OCI-LY3 (cell line): ENCODE measurements around the gene HOXD8.
A peak's percentile ranks its signal among the peaks of the same experiment; 100 is the strongest.

Experiments used
- H2AFZ ChIP-seq: fragments of 200-600, 300-600 bp; shearing (Covaris generic); 2 replicates; pipeline ENCODE4 v1.6.0; 2014; ENCODE audit warnings: antibody characterized with exemption, low read depth, low read length
- H3K27ac ChIP-seq: fragments of 200-600, 300-600 bp; sonication (generic); 2 replicates; pipeline ENCODE4 v1.5.1; 2014; ENCODE audit warnings: mild to moderate bottlenecking, low read length, moderate library complexity, mixed read lengths
- H3K27me3 ChIP-seq: fragments of 200-600, 300-600 bp; sonication (generic); 2 replicates; pipeline ENCODE4 v1.6.1; 2014; ENCODE audit warnings: low read depth, low read length, mixed read lengths
- H3K36me3 ChIP-seq: fragments of 200-600, 300-600 bp; sonication (generic); replicated peaks from 2 replicates; pipeline ENCODE3; 2014; ENCODE audit warnings: low read depth, low read length, mixed read lengths
- H3K4me1 ChIP-seq: fragments of 300-600, 200-600 bp; sonication (generic); 2 replicates; pipeline ENCODE4 v1.6.1; 2014; ENCODE audit warnings: low read length, mixed read lengths
- H3K4me2 ChIP-seq: fragments of 200-600, 300-600 bp; sonication (generic); 2 replicates; pipeline ENCODE4 v1.6.1; 2014; ENCODE audit warnings: low read length, mixed read lengths
- H3K4me3 ChIP-seq: fragments of 300-600, 200-600 bp; sonication (generic); 2 replicates; pipeline ENCODE4 v1.5.1; 2014; ENCODE audit warnings: antibody characterized with exemption, mild to moderate bottlenecking, low read length, moderate library complexity
- H3K79me2 ChIP-seq: fragments of 300-600, 200-600 bp; shearing (Covaris generic); 2 replicates; pipeline ENCODE4 v1.6.1; 2014; ENCODE audit warnings: mild to moderate bottlenecking, low read length, mixed read lengths
- H3K9ac ChIP-seq: fragments of 300-600, 200-600 bp; shearing (Covaris generic); 2 replicates; pipeline ENCODE4 v1.6.0; 2014; ENCODE audit warnings: mild to moderate bottlenecking, low read length, moderate library complexity
- H3K9me3 ChIP-seq: fragments of 200-600, 300-600 bp; shearing (Covaris generic); 2 replicates; pipeline ENCODE4 v1.6.1; 2014; ENCODE audit warnings: low read length, mixed read lengths; ENCODE audit not compliant: insufficient read depth
- H4K20me1 ChIP-seq: fragments of 200-600, 300-600 bp; sonication (generic); 2 replicates; pipeline ENCODE4 v1.6.1; 2016; ENCODE audit warnings: low read length, mixed read lengths; ENCODE audit not compliant: insufficient read depth
- CTCF ChIP-seq: fragments of 200-600, 300-600 bp; sonication (generic); IDR thresholded peaks from 2 replicates; pipeline ENCODE4 v1.5.1; 2014; ENCODE audit warnings: antibody characterized with exemption, low read length, low read depth
- EZH2phosphoT487 ChIP-seq: fragments of 200-600 bp; shearing (Covaris generic); IDR thresholded peaks from 2 replicates; pipeline ENCODE4 v1.6.1; 2018; ENCODE audit warnings: antibody characterized with exemption, mixed run types, low read depth

HOXD8 gene

GRCh38 chr2:176115883-176116813 is 13.4 kb upstream of the HOXD8 start, which contains the start of gene HOXD10:
Gene HOXD10 (plus strand): TSS chr2:176116778. CDS start chr2:176116834, 56 bp downstream.
- no peak within 1 kb of the TSS for H3K9ac ChIP-seq
- H3K79me2 ChIP-seq, result no peaks in the 10 kb centered on the region
- H2AFZ ChIP-seq, result no peak within 1 kb of the TSS
- no peak within 1 kb of the TSS for H3K4me3 ChIP-seq
- no peak within 1 kb of the TSS for H3K4me2 ChIP-seq
- H3K9me3 ChIP-seq, result no peaks in the 10 kb centered on the region
- no peaks in the 10 kb centered on the region for H3K27me3 ChIP-seq
- H3K36me3 ChIP-seq, result no peaks in the 10 kb centered on the region
- no peaks in the 10 kb centered on the region for H4K20me1 ChIP-seq
- H3K27ac ChIP-seq, result no peak within 1 kb of the TSS
- TF ChIP-seq EZH2phosphoT487, result no peak
- no peak for TF ChIP-seq CTCF
- no peaks in the 10 kb centered on the region for H3K4me1 ChIP-seq

GRCh38 chr2:176117162-176117822 is 12.2 kb upstream of the HOXD8 start:
- Histone ChIP-seq H3K9ac (no peak overlapping the region), H2AFZ (no peak overlapping the region), H3K9me3 (no peaks in the 10 kb centered on the region), H3K4me3 (no peak overlapping the region), H3K4me1 (no peaks in the 10 kb centered on the region), H4K20me1 (no peaks in the 10 kb centered on the region), H3K79me2 (no peaks in the 10 kb centered on the region), H3K27ac (no peak overlapping the region), H3K36me3 (no peaks in the 10 kb centered on the region), H3K27me3 (no peaks in the 10 kb centered on the region), H3K4me2 (no peak overlapping the region)
- TF ChIP-seq EZH2phosphoT487, result no peak
- no peak for TF ChIP-seq CTCF

- H2AFZ ChIP-seq, result no peak overlapping the region
- TF ChIP-seq EZH2phosphoT487 (no peak), CTCF (no peak)
- no peaks in the 10 kb centered on the region for H3K79me2 ChIP-seq
- H3K4me3 ChIP-seq, result no peak overlapping the region
- H3K4me1 ChIP-seq, result no peaks in the 10 kb centered on the region
- H3K36me3 ChIP-seq, result no peaks in the 10 kb centered on the region
- no peak overlapping the region for H3K9ac ChIP-seq
- no peak overlapping the region for H3K4me2 ChIP-seq
- no peak overlapping the region for H3K27ac ChIP-seq
- no peaks in the 10 kb centered on the region for H4K20me1 ChIP-seq
- H3K9me3 ChIP-seq, result no peaks in the 10 kb centered on the region
- no peaks in the 10 kb centered on the region for H3K27me3 ChIP-seq
Measured at GRCh38 chr2:176117823-176118371, 11.6 kb upstream of the HOXD8 start.

- no peaks in the 10 kb centered on the region for H3K79me2 ChIP-seq
- no peaks in the 10 kb centered on the region for H3K9me3 ChIP-seq
- H3K4me1 ChIP-seq, result no peaks in the 10 kb centered on the region
- no peaks in the 10 kb centered on the region for H3K36me3 ChIP-seq
- H2AFZ ChIP-seq, result no peak overlapping the region
- H4K20me1 ChIP-seq, result no peaks in the 10 kb centered on the region
- H3K4me2 ChIP-seq, result no peak overlapping the region
- H3K9ac ChIP-seq, result no peak overlapping the region
- H3K27me3 ChIP-seq, result no peaks in the 10 kb centered on the region
- no peak overlapping the region for H3K4me3 ChIP-seq
- H3K27ac ChIP-seq, result no peak overlapping the region
- TF ChIP-seq EZH2phosphoT487 (no peak), CTCF (peak; percentile 22; the same call in 1 of the 2 replicates)
Measured at GRCh38 chr2:176118601-176119339, 10.7 kb upstream of the HOXD8 start.
